SH-SY5Y (cell line): ENCODE results near the gene INTS4.

Experiments used
- GATA2 ChIP-seq: IDR thresholded peaks from 2 replicates; pipeline ENCODE4 v1.6.1; 2011; ENCODE audit warnings: mild to moderate bottlenecking, low read depth, low read length
- GATA3 ChIP-seq: IDR thresholded peaks from 2 replicates; pipeline ENCODE4 v1.6.1; 2011; ENCODE audit warnings: low read depth, mild to moderate bottlenecking, low read length, moderate library complexity

DNA sequence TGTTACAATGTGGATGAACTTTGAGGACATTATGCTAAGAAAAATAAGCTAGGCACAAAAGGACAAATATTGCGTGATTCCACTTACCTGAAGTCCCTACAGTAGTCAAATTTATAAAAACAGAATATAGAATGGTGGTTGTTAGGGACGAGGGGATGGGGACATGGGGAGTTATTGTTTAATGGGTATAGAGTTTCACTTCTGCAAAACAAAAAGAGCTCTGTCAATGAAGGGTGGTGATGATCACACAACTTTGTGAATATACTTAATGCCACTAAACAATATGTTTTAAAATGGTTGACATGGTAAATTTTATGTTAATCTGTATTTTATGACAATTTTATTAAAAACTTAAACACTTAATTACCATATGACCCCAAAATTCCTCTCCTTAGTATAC, 26.1 kb downstream of the INTS4 start:
- no peak for TF ChIP-seq GATA2
- no peak for TF ChIP-seq GATA3
